Measurements from ENCODE around the gene PPP1R1C. TPM values are rescaled to one million over a fixed set of nuclear protein-coding genes. Genes with fewer than 3 reads are reported as not detected.

Gene PPP1R1C
- total and polyA plus RNA-seq, 2 donors from 2014 or later: 2.5 TPM

DNA sequence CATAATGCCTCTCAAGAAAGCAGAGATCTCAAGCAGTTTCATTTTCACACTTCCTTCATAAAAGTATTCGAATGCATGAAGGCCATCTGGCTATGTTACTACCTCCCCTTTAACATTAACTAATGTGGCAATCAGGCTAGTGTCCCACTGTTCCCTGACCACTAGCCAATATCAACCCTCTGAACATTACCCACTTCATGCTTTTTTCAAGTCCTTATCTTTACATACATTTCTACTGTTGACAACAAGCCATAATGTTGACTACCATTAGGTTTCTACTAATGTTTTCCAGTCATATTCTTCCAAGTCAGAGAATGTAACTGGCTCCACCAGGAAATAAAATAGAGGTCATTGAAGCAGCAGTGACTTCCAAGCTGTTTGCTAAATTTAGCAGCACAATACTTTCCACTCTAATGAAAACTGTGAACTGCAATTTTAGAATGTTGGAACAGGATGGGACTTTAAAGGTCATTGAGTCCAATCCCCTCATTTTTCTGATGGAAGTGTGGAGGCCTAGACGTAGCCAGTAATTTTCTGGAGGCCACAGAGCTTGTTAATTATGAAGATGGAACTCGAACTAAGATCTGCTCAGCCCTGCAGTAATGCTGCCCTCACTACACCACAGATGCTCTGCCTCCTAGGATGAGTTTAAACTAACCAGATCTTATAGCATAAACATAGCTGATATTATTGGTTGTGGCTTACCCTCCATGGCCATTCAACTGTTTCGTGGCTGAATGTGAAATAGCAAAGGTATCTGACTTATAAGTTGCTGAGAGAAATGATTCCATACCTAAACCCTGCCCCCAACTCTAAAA, 630 bp upstream of the PPP1R1C start:
- FAIRE-seq (no peak), DNase-seq (peak in 1 of 5 donors; percentile 27)
- TF ChIP-seq, protein P1, sequence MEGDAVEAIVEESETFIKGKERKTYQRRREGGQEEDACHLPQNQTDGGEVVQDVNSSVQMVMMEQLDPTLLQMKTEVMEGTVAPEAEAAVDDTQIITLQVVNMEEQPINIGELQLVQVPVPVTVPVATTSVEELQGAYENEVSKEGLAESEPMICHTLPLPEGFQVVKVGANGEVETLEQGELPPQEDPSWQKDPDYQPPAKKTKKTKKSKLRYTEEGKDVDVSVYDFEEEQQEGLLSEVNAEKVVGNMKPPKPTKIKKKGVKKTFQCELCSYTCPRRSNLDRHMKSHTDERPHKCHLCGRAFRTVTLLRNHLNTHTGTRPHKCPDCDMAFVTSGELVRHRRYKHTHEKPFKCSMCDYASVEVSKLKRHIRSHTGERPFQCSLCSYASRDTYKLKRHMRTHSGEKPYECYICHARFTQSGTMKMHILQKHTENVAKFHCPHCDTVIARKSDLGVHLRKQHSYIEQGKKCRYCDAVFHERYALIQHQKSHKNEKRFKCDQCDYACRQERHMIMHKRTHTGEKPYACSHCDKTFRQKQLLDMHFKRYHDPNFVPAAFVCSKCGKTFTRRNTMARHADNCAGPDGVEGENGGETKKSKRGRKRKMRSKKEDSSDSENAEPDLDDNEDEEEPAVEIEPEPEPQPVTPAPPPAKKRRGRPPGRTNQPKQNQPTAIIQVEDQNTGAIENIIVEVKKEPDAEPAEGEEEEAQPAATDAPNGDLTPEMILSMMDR (IDR thresholded peaks at IDR 0.05; ENCODE audit: borderline replicate concordance, extremely low read depth, insufficient read depth): no peak

DNA sequence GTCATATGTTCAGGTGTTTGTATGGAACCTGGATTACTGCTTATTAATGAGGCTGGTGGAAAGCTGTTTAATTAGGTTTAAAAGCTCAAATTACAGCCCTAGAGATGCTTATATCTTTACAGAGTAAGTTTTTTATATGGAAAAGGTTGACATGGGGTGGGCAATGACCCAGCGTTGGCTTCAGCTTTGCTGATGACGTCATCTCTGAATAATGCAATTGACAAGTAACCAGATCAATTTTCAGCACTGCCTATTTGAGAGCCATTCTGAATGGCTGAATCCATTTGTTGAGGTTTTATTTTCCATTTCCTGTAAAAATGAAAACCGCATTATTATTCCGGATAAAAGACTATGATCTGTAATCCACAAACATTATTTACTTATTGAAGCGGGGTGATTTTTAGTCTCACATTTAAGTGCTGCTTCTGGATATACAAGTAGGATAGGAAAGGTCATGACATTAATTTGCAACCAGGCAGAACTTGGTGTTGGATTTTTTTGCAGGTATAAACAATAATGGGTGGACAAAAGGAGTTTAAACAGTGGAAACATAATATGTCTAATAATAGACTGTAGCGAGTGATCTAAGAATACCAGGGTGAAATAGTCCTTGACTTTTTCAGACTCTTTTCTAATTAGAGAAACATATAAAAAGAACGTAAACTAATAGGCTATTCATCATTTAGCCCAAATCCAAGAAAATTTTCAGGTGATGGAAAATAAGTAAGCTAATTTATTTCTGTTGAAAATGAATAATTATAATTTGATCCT, 2.7 kb downstream of the PPP1R1C start:
- Histone ChIP-seq H3K27me3 (ENCODE audit: control insufficient read depth, insufficient read depth, low read length) (no peaks in the 10 kb centered on the region), H3K4me3 (ENCODE audit: low read length in 3 of 3) (no peak overlapping the region), H3K36me3 (ENCODE audit: control insufficient read depth in 2 of 3, insufficient read depth in 3 of 3, low read length in 3 of 3) (no peaks in the 10 kb centered on the region), H3K9me3 (ENCODE audit: control insufficient read depth in 2 of 3, insufficient read depth in 1 of 3, low read length in 3 of 3) (no peaks in the 10 kb centered on the region), H3K27ac (ENCODE audit: low read depth in 2 of 2, low read length in 2 of 2) (no peak overlapping the region), H3K4me1 (ENCODE audit: control insufficient read depth in 2 of 3, insufficient read depth in 2 of 3, low read depth in 1 of 3, low read length in 3 of 3) (peaks cover 0 to 6% (median 0%) of the 10 kb centered on the region in 3 donors), H3K9ac (ENCODE audit: low read length in 3 of 3) (no peak overlapping the region)
- intact Hi-C loops (cut with DNase I): no loop called here
- FAIRE-seq (no peak), DNase-seq (no peak)
- TF ChIP-seq, protein P1 (IDR thresholded peaks at IDR 0.05; ENCODE audit: borderline replicate concordance, extremely low read depth, insufficient read depth): no peak

More for the DNA sequence above, 630 bp upstream of the PPP1R1C start:
- H3K27ac ChIP-seq (ENCODE audit: low read depth in 2 of 2, low read length in 2 of 2): peak overlapping the region; percentile 58 to 62
- H3K4me1 ChIP-seq (ENCODE audit: control insufficient read depth in 2 of 3, insufficient read depth in 2 of 3, low read depth in 1 of 3, low read length in 3 of 3): peaks cover 0 to 6% (median 0%) of the 10 kb centered on the region in 3 donors
- no peak overlapping the region for H3K9ac ChIP-seq (ENCODE audit: low read length in 3 of 3)
- H3K4me3 ChIP-seq (ENCODE audit: low read length in 3 of 3): no peak overlapping the region
- no peaks in the 10 kb centered on the region for H3K36me3 ChIP-seq (ENCODE audit: control insufficient read depth in 2 of 3, insufficient read depth in 3 of 3, low read length in 3 of 3)
- H3K27me3 ChIP-seq (ENCODE audit: control insufficient read depth, insufficient read depth, low read length): no peaks in the 10 kb centered on the region
- intact Hi-C loops (cut with DNase I): no loop called here
- no peaks in the 10 kb centered on the region for H3K9me3 ChIP-seq (ENCODE audit: control insufficient read depth in 2 of 3, insufficient read depth in 1 of 3, low read length in 3 of 3)

- TF ChIP-seq, protein P1 (IDR thresholded peaks at IDR 0.05; ENCODE audit: borderline replicate concordance, extremely low read depth, insufficient read depth): no peak
- Histone ChIP-seq H3K9me3 (ENCODE audit: control insufficient read depth in 2 of 3, insufficient read depth in 1 of 3, low read length in 3 of 3) (no peaks in the 10 kb centered on the region), H3K27ac (ENCODE audit: low read depth in 2 of 2, low read length in 2 of 2) (no peak overlapping the region), H3K9ac (ENCODE audit: low read length in 3 of 3) (no peak overlapping the region), H3K4me3 (ENCODE audit: low read length in 3 of 3) (no peak overlapping the region), H3K36me3 (ENCODE audit: control insufficient read depth in 2 of 3, insufficient read depth in 3 of 3, low read length in 3 of 3) (no peaks in the 10 kb centered on the region), H3K27me3 (ENCODE audit: control insufficient read depth, insufficient read depth, low read length) (no peaks in the 10 kb centered on the region), H3K4me1 (ENCODE audit: control insufficient read depth in 2 of 3, insufficient read depth in 2 of 3, low read depth in 1 of 3, low read length in 3 of 3) (peaks cover 0 to 6% (median 0%) of the 10 kb centered on the region in 3 donors)
- DNase-seq: no peak
- no peak for FAIRE-seq
- intact Hi-C loops (cut with DNase I): no loop called here
Measured at GRCh38 chr2:181989099-181989498, 3.4 kb downstream of the PPP1R1C start.

Measured in kidney (tissue), 14 donors.